GM21723 (cell line): ENCODE results near the gene DHRSX.
"Not testable (repeated sequence)": the region's sequence is repeated elsewhere in the genome, so short reads cannot be mapped to it uniquely, and the experiment has no call there.

Source experiments
- ATAC-seq: cut with Tn5 transposase; IDR thresholded peaks from one replicate; pipeline ENCODE4 v1.9.1; 2021; ENCODE audit warnings: mild to moderate bottlenecking, moderate library complexity; ENCODE audit not compliant: unreplicated experiment

DHRSX gene

DNA sequence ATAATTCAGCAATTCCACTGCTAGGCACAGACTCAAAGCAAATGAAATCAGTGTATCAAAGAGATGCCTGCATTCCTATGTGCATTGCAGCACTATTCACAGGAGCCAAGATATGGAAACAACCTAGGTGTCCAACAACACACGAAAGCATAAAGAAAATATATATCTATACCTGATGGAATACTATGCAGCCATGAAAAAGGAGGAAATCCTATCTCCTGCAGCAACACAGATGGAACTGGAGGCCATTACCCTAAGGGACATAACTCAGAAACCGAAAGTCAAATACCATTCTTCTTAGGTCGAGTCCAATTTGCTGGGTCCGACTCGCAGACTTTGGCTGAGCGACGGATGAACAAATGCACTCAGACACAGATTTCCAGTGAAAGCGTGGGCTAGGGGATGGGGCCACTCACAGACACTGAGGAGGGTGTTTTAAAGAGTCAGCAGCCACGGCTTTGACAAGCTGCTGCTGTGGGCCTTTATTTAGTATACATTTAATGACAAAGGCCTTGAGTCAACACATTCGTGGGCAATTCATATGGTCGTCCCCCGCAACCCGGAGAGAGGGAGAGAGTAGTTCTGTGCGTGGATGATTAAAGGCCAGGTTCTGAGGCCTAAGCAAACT is 93.8 kb downstream of the DHRSX start:
- no peak for ATAC-seq

GRCh38 chrX:2404776-2405175 is 96.0 kb downstream of the DHRSX start:
- no peak for ATAC-seq

DNA sequence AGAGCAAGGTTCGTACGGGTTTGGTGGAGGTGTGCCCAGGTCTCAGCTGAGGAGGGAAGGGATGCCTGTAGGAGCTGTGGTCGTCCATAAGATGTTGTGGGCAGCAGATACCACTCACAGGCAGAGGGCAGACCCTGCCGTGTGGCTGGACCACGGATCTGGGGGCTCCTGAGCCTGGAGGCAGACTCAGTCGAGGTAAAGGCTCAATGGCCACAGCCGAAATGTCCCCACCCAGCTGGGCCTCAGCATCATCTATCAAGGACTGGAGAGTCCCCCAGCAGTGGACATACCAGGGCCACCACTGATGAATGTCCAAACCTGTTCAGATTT is 98.5 kb downstream of the DHRSX start:
- no peak for ATAC-seq

GRCh38 chrX:2401590-2402360 is 99.0 kb downstream of the DHRSX start:
- no peak for ATAC-seq

- ATAC-seq: no peak
These were observed 99.6 kb downstream of the DHRSX start for GRCh38 chrX:2401201-2401589.

DNA sequence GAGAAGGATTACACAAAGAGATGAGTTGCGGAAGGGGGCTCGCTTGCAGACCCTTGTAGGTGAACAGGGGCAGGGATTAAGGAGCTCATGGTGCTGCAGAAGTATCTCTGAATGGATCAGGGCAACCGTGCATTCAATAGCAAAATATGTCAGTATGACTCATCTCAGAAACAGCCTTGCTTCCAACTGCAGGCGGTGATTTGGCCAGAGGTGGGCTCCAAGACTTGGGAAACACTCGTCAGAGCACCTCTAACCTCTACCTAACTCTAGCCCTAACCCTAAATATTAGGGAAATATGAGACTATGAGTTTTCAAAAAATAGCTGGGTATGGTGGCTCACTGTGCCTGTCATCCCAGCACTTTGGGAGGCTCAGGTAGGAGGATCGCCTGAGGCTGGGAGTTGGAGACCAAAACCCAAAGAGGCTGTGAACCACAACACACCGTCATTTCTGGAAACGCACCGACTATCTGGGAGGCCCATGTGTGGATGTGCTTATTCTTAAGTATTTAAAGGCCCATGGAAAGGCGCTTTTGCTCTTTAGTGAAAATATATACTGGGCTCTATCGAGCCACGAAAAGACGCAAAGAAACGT is 102.6 kb downstream of the DHRSX start:
- ATAC-seq: no peak

GRCh38 chrX:2397229-2398063 is 103.3 kb downstream of the DHRSX start:
- ATAC-seq: no peak

GRCh38 chrX:2395261-2395992 is 105.3 kb downstream of the DHRSX start:
- no peak for ATAC-seq

- ATAC-seq: no peak
These were observed 108.7 kb downstream of the DHRSX start for GRCh38 chrX:2391869-2392606.

DNA sequence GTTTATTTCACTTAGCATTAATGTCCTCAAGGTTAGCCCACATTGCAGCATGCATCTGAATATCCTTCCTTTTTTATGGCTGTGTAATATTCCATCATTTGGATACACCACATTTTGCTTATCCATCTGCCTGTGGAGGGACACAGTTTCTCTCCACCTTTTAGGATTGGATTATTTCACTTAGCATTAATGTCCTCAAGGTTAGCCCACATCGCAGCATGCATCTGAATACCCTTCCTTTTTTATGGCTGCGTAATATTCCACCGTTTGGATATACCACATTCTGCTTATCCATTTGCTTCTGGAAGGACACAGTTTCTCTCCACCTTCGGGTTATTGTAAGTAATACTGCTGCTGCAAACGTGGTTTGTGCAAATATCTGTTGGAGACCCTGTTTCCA is 110.0 kb downstream of the DHRSX start:
- ATAC-seq: no peak

DNA sequence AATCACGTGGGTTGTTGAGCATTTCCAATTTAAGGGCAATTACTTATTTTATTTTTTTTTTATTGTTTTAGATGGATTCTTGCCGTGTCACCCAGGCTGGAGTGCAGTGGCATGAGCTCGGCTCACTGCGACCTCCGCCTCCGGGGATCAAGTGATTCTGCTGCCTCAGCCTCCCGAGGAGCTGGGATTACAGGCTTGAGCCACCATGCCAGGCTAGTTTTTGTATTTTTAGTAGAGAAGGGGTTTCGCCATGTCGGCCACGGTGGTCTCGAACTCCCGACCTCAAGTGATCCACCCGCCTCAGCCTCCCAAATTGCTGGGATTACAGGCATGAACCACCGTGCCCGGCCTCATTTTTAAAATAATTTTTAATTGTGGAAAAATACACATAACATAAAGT is 111.0 kb downstream of the DHRSX start:
- ATAC-seq: not testable (repeated sequence)

GRCh38 chrX:2389324-2389723 is 111.5 kb downstream of the DHRSX start:
- ATAC-seq: no peak

DNA sequence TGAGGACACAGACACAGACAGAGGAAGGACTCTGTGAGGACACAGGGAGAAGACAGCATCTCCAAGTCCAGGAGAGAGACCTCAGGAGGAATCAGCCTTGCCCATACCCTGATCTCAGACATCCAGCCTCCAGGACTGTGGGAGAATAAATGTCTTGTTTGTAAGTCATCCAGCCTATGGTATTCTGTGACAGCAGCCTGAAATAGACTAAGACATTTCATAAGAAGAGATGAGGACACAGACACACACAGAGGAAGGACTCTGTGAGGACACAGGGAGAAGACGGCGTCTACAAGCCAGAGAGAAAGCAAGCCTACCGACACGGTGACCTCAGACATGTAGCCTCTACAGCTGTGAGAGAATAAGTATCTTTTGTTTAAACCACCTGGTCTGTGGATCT is 112.1 kb downstream of the DHRSX start:
- ATAC-seq: no peak

DNA sequence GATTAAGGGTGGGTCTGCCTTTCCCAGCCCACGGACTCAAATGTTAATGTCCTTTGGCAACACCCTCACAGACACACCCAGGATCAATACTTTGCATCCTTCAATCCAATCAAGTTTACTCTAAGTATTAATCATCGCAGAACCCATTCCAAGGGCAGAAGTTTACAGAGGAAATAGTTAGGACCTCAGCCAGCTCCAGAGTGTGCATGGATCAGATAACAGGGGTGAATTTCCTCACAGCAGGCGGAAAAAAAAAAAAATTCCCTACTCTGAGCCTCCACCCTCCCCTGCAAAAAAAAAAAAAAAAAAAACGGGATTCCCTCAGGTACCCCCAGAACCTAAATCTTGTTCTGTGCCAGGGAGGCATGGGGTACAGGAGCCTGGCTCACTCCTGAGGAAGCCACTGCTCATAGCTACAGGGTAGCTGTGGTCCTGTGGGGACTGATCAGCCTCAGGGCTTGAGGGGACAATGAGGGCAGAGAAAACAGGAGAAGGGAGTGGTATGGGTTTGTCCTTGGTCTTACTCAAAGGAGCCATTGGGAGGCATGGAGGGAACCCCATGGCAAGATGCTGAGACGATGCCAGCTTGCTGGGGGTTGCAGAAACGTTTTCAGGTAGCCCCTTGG is 113.0 kb downstream of the DHRSX start:
- no peak for ATAC-seq

GRCh38 chrX:2385224-2385623 is 115.6 kb downstream of the DHRSX start:
- ATAC-seq: no peak

DNA sequence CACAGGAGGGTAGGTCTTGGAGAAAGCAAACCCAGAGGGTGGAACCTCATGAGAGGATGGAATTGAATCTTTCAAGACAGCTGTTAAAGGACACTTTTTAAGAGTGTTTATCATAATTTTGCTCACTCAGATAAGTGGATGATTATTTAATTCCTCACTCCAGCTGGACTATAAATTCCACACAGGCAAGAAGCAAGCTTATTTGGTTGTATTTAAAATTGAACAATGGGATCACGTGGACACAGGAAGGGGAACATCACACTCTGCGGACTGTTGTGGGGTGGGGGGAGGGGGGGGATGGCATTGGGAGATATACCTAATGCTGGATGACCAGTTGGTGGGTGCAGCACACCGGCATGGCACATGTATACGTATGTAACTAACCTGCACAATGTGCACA is 116.3 kb downstream of the DHRSX start:
- no peak for ATAC-seq

- ATAC-seq: no peak
These were observed 117.0 kb downstream of the DHRSX start for GRCh38 chrX:2383735-2384134.

- no peak for ATAC-seq
These were observed 117.6 kb downstream of the DHRSX start for GRCh38 chrX:2383144-2383543.

DNA sequence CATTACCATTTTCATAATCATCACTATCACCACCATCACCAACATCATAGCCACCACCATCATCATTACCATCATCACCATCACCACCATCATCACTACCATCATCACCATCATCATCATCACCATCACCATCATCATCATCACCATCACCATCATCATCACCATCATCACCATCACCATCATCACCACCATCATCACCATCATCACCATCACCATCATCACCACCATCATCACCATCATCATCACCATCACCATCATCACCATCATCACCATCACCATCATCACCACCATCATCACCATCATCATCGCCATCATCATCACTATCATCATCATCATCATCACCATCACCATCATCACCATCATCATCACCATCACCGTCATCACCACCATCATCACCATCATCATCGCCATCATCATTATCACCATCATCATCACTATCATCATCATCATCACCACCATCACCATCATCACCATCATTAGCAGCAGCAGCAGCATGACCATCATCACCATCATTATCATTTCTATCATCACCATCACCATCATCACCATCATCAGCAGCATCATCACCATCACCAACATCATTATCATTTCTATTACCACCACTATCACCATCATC is 118.2 kb downstream of the DHRSX start:
- not testable (repeated sequence) for ATAC-seq
